HepG2 (cell line): ENCODE results near the gene ATP1B2. TPM values are rescaled to one million over a fixed set of nuclear protein-coding genes. Genes with fewer than 3 reads are reported as not detected.

Experiments
- CBFB ChIP-seq: sonication (generic); formaldehyde crosslinking; IDR thresholded peaks from 2 replicates; pipeline ENCODE4 v1.4.0; 2020; ENCODE audit warnings: missing genetic modification reagents
- DZIP1 ChIP-seq: sonication (generic); formaldehyde crosslinking; IDR thresholded peaks from 2 replicates; pipeline ENCODE4 v1.5.0; 2020; ENCODE audit warnings: mild to moderate bottlenecking, missing genetic modification reagents
- LRRFIP1 ChIP-seq: sonication (generic); formaldehyde crosslinking; conservative IDR thresholded peaks from 2 replicates; pipeline ENCODE4 v1.4.0; 2020; ENCODE audit warnings: missing genetic modification reagents
- SNAPC4 ChIP-seq: sonication (generic); formaldehyde crosslinking; IDR thresholded peaks from 2 replicates; pipeline ENCODE4 v1.4.0; 2020; ENCODE audit warnings: mild to moderate bottlenecking, missing genetic modification reagents
- SP1 ChIP-seq, 2 experiments: fragments of 450-650 bp in 1 of 2; sonication (generic) in 1 of 2; formaldehyde crosslinking in 1 of 2; IDR thresholded peaks; 2 replicates each; pipeline versions ENCODE4 v1.4.0 to v1.6.1; 2016 to 2020; ENCODE audit warnings: missing genetic modification reagents in 1 of 2
- SRSF4 ChIP-seq: fragments of 200-400 bp; formaldehyde crosslinking; IDR thresholded peaks from one replicate; pipeline ENCODE4 v1.6.1; 2018; ENCODE audit warnings: mild to moderate bottlenecking, low read depth, low read length, moderate library complexity; ENCODE audit not compliant: poor library complexity, severe bottlenecking
- ZC3H13 ChIP-seq: sonication (generic); formaldehyde crosslinking; IDR thresholded peaks from 2 replicates; pipeline ENCODE4 v1.8.1; 2023; ENCODE audit warnings: mild to moderate bottlenecking, missing genetic modification reagents, moderate library complexity
- ZNF605 ChIP-seq: sonication (generic); formaldehyde crosslinking; IDR thresholded peaks from 2 replicates; pipeline ENCODE4 v1.8.0; 2022; ENCODE audit warnings: mild to moderate bottlenecking, missing genetic modification reagents
- ZNF652 ChIP-seq: IDR thresholded peaks from 2 replicates; pipeline ENCODE4 v1.6.1; 2016; ENCODE audit warnings: low read depth, borderline replicate concordance
- ZNF678 ChIP-seq: sonication (generic); formaldehyde crosslinking; IDR thresholded peaks from 2 replicates; pipeline ENCODE4 v1.4.0; 2020; ENCODE audit warnings: mild to moderate bottlenecking, missing genetic modification reagents
- polyA plus RNA-seq, 8 experiments: library from polyadenylated mRNA; depleted of rRNA in 3 of 8; stranded (reverse) in 7 of 8; unstranded in 1 of 8; fragments of >200 nt; fragmentation: Illumina TruSeq in 4 of 8; extraction: Trizol in 4 of 8; gene quantifications; 2 replicates each; pipeline versions ENCODE4 v1.2.1 to v1.2.3, GENCODE V29; 2011 to 2016; ENCODE audit warnings: low read depth in 4 of 8, missing spikeins in 1 of 8, mixed read lengths in 1 of 8; ENCODE audit not compliant: insufficient read depth in 1 of 8
- total RNA-seq, 5 experiments: library from RNA; depleted of rRNA; stranded (reverse); fragments of >200 nt; fragmentation: Illumina TruSeq; extraction: Trizol; gene quantifications; 2 replicates each; pipeline ENCODE4 v1.2.3, GENCODE V29; 2016; ENCODE audit warnings: low read depth in 1 of 5
- TF ChIP-seq, protein P1 (sequence below): sonication (generic); formaldehyde crosslinking; IDR thresholded peaks from 2 replicates; pipeline ENCODE4 v1.5.0; 2020; ENCODE audit warnings: mild to moderate bottlenecking, missing genetic modification reagents, moderate library complexity
- TF ChIP-seq, protein P2 (sequence below): sonication (generic); formaldehyde crosslinking; IDR thresholded peaks from 2 replicates; pipeline ENCODE4 v1.4.0; 2020; ENCODE audit warnings: missing genetic modification reagents

ATP1B2 gene
- total and polyA plus RNA-seq, 2 of the 13 experiments (the other 11 are each of a cell fraction or from before 2014, with no cell fraction given): not detected

GRCh38 chr17:7687908-7688807 is 37.4 kb downstream of the ATP1B2 start, which contains the start of gene WRAP53 (continued):
- TF ChIP-seq, protein P1, sequence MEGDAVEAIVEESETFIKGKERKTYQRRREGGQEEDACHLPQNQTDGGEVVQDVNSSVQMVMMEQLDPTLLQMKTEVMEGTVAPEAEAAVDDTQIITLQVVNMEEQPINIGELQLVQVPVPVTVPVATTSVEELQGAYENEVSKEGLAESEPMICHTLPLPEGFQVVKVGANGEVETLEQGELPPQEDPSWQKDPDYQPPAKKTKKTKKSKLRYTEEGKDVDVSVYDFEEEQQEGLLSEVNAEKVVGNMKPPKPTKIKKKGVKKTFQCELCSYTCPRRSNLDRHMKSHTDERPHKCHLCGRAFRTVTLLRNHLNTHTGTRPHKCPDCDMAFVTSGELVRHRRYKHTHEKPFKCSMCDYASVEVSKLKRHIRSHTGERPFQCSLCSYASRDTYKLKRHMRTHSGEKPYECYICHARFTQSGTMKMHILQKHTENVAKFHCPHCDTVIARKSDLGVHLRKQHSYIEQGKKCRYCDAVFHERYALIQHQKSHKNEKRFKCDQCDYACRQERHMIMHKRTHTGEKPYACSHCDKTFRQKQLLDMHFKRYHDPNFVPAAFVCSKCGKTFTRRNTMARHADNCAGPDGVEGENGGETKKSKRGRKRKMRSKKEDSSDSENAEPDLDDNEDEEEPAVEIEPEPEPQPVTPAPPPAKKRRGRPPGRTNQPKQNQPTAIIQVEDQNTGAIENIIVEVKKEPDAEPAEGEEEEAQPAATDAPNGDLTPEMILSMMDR (CRISPR knock-in tag): peak; percentile 94
- TF ChIP-seq ZNF678 (CRISPR knock-in tag) (no peak), ZC3H13 (CRISPR knock-in tag) (0 out of 2 replicates have a peak, but pooled peaks have one; percentile 48), SNAPC4 (CRISPR knock-in tag) (peak; percentile 52; the same call in 1 of the 2 replicates), LRRFIP1 (CRISPR knock-in tag) (no peak), ZNF652 (CRISPR knock-in tag) (peak; percentile 36; the same call in 1 of the 2 replicates), SP1 (IDR thresholded peaks at IDR 0.05) (no peak), SP1 (CRISPR knock-in tag; IDR thresholded peaks at IDR 0.05) (no peak; the same call in 1 of the 2 replicates), DZIP1 (CRISPR knock-in tag) (no peak), CBFB (peak; percentile 69; the same call in 1 of the 2 replicates), ZNF605 (peak; percentile 68; the same call in 1 of the 2 replicates), SRSF4 (no peak)
- TF ChIP-seq, protein P2, sequence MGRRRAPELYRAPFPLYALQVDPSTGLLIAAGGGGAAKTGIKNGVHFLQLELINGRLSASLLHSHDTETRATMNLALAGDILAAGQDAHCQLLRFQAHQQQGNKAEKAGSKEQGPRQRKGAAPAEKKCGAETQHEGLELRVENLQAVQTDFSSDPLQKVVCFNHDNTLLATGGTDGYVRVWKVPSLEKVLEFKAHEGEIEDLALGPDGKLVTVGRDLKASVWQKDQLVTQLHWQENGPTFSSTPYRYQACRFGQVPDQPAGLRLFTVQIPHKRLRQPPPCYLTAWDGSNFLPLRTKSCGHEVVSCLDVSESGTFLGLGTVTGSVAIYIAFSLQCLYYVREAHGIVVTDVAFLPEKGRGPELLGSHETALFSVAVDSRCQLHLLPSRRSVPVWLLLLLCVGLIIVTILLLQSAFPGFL (CRISPR knock-in tag): no peak
